Upper lobe of left lung (tissue), 4 donors: ENCODE measurements around the gene CDS2.
"Not testable (repeated sequence)": the region's sequence is repeated elsewhere in the genome, so short reads cannot be mapped to it uniquely, and the experiment has no call there.

Experiments
- CTCF ChIP-seq, 6 experiments: fragments of 450-650 bp in 4 of 6; fragments of 200-600 bp in 2 of 6; sonication (generic) in 2 of 6; IDR thresholded peaks; one replicate each; pipeline ENCODE4 v1.5.1; 2016 to 2019; ENCODE audit warnings: antibody characterized with exemption in 6 of 6
- EP300 ChIP-seq, 4 donors: sonication (generic); formaldehyde crosslinking; IDR thresholded peaks; one replicate each; pipeline ENCODE4 v1.5.1; 2017; ENCODE audit warnings: antibody characterized with exemption in 4 of 4, control low read depth in 2 of 4

GRCh38 chr20:5099909-5100308 lies 26.9 kb upstream of the CDS2 start:
- not testable (repeated sequence) for TF ChIP-seq EP300, CTCF (IDR thresholded peaks at IDR 0.05)
